ENCODE measurements around the gene SLC7A11.

The SLC7A11 gene

DNA sequence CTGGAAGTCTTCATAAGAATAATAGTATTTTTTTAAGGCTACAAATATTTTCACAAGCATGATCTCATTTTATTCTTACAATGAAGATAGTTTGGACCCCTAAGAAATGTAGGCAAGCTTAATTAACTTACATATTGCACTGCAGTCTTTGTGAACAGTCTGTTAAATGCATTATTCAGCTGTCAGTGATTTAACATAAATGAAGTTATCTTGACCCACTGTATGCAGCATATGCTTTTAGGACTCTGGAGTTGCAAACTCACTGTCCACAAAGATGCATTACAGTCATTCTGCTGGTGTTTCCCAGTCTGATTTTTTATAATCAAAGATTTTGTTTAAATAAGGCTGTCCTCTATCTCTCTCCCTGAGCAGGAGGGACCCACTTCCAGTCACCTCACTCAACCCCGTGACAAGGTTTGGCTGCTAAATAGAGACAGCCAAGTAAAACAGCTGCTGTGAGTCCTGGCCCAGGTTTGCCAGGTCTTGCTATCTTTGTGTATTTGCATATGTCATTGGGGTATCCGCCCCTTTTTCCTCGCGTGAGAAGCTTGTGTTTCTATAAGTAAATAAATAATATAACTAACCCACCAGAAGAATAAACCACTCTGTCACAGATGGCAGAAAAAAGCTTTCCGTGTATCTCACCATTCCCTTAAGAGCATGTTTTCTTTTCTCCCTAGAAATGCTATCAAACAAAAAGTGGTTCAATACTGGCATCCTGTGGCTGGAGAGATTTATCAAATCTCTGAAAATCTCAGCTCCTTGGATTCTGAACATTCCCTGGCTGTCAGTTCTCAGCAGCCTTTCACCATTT lies 67.0 kb downstream of the SLC7A11 start:
- Histone ChIP-seq H3K9me3 (ENCODE audit: control insufficient read depth, insufficient read depth, low read length) (no peaks in the 10 kb centered on the region), H3K4me1 (ENCODE audit: control insufficient read depth, insufficient read depth, low read length) (no peaks in the 10 kb centered on the region), H3K27ac (ENCODE audit: low read length) (no peak overlapping the region), H3K27me3 (ENCODE audit: control insufficient read depth, insufficient read depth, low read length) (no peaks in the 10 kb centered on the region), H3K36me3 (ENCODE audit: control insufficient read depth, insufficient read depth, low read length) (no peaks in the 10 kb centered on the region), H3K4me3 (ENCODE audit: low read length) (no peak overlapping the region)
- no CpG with 5 or more reads among the region's 5 CpGs for WGBS (ENCODE audit: insufficient coverage, insufficient read length)
- no peak for DNase-seq (ENCODE audit: low read depth, low spot score)

DNA sequence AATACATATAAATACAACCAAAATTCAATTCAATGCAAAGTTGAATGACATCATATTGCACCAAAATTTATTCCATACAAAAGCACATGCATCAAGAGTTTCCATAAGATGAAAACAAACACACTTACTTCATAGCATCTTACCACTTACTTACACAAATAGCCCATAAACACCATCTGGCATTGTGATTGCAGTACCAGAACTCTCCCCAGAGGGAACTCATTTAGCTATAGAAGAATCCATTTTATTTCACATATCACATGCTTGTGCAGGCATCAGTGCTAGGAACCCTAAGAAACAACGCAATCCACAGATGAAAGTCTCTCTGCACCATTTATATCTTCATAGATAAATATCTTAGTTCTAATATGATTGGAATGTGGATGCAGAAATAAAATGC lies 77.9 kb downstream of the SLC7A11 start:
- Histone ChIP-seq H3K4me1 (ENCODE audit: control insufficient read depth, insufficient read depth, low read length) (no peaks in the 10 kb centered on the region), H3K4me3 (ENCODE audit: low read length) (no peak overlapping the region), H3K27me3 (ENCODE audit: control insufficient read depth, insufficient read depth, low read length) (no peaks in the 10 kb centered on the region), H3K36me3 (ENCODE audit: control insufficient read depth, insufficient read depth, low read length) (no peaks in the 10 kb centered on the region), H3K27ac (ENCODE audit: low read length) (no peak overlapping the region), H3K9me3 (ENCODE audit: control insufficient read depth, insufficient read depth, low read length) (no peaks in the 10 kb centered on the region)
- WGBS (ENCODE audit: insufficient coverage, insufficient read length) = no CpG with 5 or more reads among the region's 1 CpG
- DNase-seq (ENCODE audit: low read depth, low spot score) = no peak

DNA sequence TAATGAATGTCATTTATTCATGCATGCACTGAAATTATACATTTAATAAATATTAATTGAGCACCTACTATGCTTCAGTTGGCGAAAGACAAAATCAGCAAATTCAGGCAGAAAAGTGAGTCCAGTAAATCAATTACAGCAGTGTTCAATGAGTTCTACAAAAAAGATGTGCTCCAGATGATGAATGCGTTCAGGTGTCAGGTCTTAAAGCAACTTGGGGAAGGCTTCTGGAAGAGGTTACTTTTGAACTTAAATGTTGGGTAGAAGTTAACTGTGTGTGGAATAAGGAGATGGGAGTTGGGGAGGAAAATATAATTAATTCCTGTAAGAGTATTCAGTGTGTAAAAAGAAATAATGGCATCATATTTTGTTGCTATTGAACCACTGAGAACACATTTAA lies 79.0 kb downstream of the SLC7A11 start:
- WGBS (ENCODE audit: insufficient coverage, insufficient read length) = no CpG with 5 or more reads among the region's 2 CpGs
- H3K27me3 ChIP-seq (ENCODE audit: control insufficient read depth, insufficient read depth, low read length) = no peaks in the 10 kb centered on the region
- DNase-seq (ENCODE audit: low read depth, low spot score) = no peak
- H3K9me3 ChIP-seq (ENCODE audit: control insufficient read depth, insufficient read depth, low read length) = no peaks in the 10 kb centered on the region
- no peaks in the 10 kb centered on the region for H3K4me1 ChIP-seq (ENCODE audit: control insufficient read depth, insufficient read depth, low read length)
- no peak overlapping the region for H3K4me3 ChIP-seq (ENCODE audit: low read length)
- H3K27ac ChIP-seq (ENCODE audit: low read length) = no peak overlapping the region
- H3K36me3 ChIP-seq (ENCODE audit: control insufficient read depth, insufficient read depth, low read length) = no peaks in the 10 kb centered on the region

DNA sequence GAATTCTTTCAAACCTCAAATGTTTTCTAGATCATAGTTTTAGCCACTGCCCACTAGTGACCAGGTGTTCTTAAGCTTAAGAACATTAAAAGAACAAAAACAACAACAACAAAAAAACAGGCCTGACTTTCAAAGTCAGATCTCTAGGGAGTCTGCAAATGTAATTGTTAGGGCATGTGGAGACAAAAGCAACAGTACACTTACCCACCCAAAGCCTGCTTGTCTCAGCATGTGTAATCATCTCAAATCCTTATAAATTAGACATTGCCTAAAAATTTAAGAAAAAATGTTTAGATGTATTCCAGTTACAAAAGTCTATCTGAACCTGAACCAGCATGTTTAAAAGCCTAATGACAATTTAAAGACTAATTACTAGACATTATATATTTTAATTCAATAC lies 79.9 kb downstream of the SLC7A11 start:
- Histone ChIP-seq H3K4me1 (ENCODE audit: control insufficient read depth, insufficient read depth, low read length) (no peaks in the 10 kb centered on the region), H3K27ac (ENCODE audit: low read length) (no peak overlapping the region), H3K27me3 (ENCODE audit: control insufficient read depth, insufficient read depth, low read length) (no peaks in the 10 kb centered on the region), H3K4me3 (ENCODE audit: low read length) (no peak overlapping the region), H3K36me3 (ENCODE audit: control insufficient read depth, insufficient read depth, low read length) (no peaks in the 10 kb centered on the region), H3K9me3 (ENCODE audit: control insufficient read depth, insufficient read depth, low read length) (no peaks in the 10 kb centered on the region)
- no peak for DNase-seq (ENCODE audit: low read depth, low spot score)

DNA sequence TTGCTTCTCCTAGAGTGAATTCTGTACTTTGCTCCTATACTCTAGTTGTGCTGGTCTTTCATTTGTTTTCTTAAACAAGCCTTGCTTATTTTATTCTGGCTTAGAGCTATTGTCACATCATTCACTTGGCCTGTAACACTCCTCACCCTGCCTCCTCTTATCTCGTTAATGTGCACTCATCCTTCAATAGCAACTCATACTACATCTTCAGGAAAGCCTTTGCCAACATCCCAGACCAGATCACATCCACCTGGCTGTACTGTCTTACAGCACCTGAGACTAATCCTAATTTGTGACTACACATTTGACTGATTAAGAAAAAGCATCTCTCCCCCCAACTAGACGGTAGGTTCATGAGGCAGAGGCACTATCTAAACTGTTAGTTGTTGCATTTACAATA lies 80.8 kb downstream of the SLC7A11 start:
- no peaks in the 10 kb centered on the region for H3K4me1 ChIP-seq (ENCODE audit: control insufficient read depth, insufficient read depth, low read length)
- WGBS (ENCODE audit: insufficient coverage, insufficient read length) = no CpG with 5 or more reads among the region's 2 CpGs
- DNase-seq (ENCODE audit: low read depth, low spot score) = no peak
- H3K9me3 ChIP-seq (ENCODE audit: control insufficient read depth, insufficient read depth, low read length) = no peaks in the 10 kb centered on the region
- no peak overlapping the region for H3K4me3 ChIP-seq (ENCODE audit: low read length)
- no peak overlapping the region for H3K27ac ChIP-seq (ENCODE audit: low read length)
- H3K36me3 ChIP-seq (ENCODE audit: control insufficient read depth, insufficient read depth, low read length) = no peaks in the 10 kb centered on the region
- H3K27me3 ChIP-seq (ENCODE audit: control insufficient read depth, insufficient read depth, low read length) = no peaks in the 10 kb centered on the region

DNA sequence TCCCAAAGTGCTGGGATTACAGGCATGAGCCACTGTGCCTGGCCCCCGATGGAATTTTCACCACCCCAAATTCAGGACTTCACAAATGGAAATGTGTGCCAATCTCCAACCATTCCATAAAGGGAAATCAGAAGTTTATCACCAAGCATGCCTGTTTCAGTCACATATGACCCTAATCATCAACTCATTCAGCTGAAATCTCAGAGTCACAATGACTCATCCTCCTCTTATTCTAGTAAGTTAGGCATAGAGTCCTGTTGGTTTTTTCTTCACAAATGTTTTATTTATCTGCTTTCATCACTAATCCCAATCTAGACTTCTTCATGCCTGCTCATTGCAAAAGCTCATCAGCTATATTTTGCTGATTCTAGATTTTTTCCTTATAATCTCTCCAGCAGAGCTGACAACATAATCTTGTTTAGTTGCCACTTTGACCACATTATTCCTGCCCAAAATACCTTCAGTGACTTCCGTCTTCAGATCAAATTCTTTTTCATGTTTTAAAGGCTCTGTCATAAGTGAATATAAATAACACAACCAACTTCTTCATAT lies 83.3 kb downstream of the SLC7A11 start:
- H3K4me3 ChIP-seq (ENCODE audit: low read length) = no peak overlapping the region
- DNase-seq (ENCODE audit: low read depth, low spot score) = no peak
- H3K27ac ChIP-seq (ENCODE audit: low read length) = no peak overlapping the region
- no CpG with 5 or more reads among the region's 2 CpGs for WGBS (ENCODE audit: insufficient coverage, insufficient read length)
- no peaks in the 10 kb centered on the region for H3K9me3 ChIP-seq (ENCODE audit: control insufficient read depth, insufficient read depth, low read length)
- H3K36me3 ChIP-seq (ENCODE audit: control insufficient read depth, insufficient read depth, low read length) = no peaks in the 10 kb centered on the region
- no peaks in the 10 kb centered on the region for H3K27me3 ChIP-seq (ENCODE audit: control insufficient read depth, insufficient read depth, low read length)
- H3K4me1 ChIP-seq (ENCODE audit: control insufficient read depth, insufficient read depth, low read length) = no peaks in the 10 kb centered on the region

DNA sequence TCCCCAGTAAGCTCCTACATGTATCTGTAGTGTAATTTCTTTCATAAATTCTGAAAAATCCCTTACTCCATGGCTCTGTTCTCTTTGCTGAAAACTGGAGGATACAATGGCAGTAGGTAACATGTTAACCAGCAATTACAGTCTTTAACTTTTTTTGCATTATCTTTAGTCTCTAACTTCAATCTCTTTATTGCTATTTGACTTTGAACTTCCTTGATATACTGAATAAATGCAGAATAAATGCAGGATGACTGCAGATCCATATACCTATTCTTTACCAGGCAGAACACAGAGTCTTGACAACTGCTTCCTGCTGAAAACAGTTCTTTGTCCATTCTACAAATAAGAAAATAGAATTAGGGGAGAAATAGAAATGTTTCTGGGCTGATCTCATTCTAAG lies 101.3 kb downstream of the SLC7A11 start:
- no peak overlapping the region for H3K27ac ChIP-seq (ENCODE audit: low read length)
- DNase-seq (ENCODE audit: low read depth, low spot score) = no peak
- no peak overlapping the region for H3K4me3 ChIP-seq (ENCODE audit: low read length)
- no peaks in the 10 kb centered on the region for H3K4me1 ChIP-seq (ENCODE audit: control insufficient read depth, insufficient read depth, low read length)
- H3K27me3 ChIP-seq (ENCODE audit: control insufficient read depth, insufficient read depth, low read length) = no peaks in the 10 kb centered on the region
- H3K9me3 ChIP-seq (ENCODE audit: control insufficient read depth, insufficient read depth, low read length) = no peaks in the 10 kb centered on the region
- H3K36me3 ChIP-seq (ENCODE audit: control insufficient read depth, insufficient read depth, low read length) = no peaks in the 10 kb centered on the region

DNA sequence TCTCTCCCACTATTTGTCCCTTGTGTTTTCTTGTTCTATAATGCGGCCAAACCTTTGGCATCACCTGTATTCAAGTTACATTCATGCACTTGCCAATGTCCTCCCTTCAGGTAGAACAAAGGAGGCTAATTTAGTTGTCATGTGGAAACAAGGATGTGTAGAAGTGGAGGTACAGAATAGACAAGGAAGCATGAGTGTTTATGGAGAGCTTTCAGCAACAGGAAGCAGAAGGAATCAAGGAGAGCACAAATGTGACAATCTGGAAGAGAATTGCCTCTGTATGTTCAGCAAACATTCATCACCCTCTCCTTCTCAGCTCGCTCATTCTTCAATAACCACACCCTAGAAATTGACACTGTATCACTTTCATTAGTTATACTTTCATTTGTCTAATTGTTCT lies 103.4 kb downstream of the SLC7A11 start:
- Histone ChIP-seq H3K9me3 (ENCODE audit: control insufficient read depth, insufficient read depth, low read length) (no peaks in the 10 kb centered on the region), H3K4me1 (ENCODE audit: control insufficient read depth, insufficient read depth, low read length) (no peaks in the 10 kb centered on the region), H3K27ac (ENCODE audit: low read length) (no peak overlapping the region), H3K36me3 (ENCODE audit: control insufficient read depth, insufficient read depth, low read length) (no peaks in the 10 kb centered on the region), H3K4me3 (ENCODE audit: low read length) (no peak overlapping the region), H3K27me3 (ENCODE audit: control insufficient read depth, insufficient read depth, low read length) (no peaks in the 10 kb centered on the region)
- DNase-seq (ENCODE audit: low read depth, low spot score) = no peak
- no CpG with 5 or more reads among the region's 2 CpGs for WGBS (ENCODE audit: insufficient coverage, insufficient read length)

DNA sequence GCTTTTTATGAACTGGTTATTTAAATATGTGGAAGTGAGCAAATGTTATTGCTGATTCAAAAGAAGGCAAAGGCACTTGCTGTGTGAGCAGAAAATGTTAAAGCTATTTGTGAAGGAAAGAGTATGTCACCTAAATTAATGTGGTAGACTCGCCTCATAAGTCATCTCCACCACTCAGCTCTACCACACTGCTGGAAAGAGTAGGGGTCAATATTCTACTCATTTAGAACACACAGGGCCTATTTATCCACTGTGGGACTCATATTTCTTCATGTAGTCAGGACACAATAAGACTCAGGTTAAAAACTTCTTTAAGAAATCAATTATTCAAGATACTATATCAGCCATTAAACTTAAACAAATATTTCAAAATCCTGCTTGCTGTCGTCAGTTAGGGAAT lies 106.5 kb downstream of the SLC7A11 start:
- no CpG with 5 or more reads among the region's 2 CpGs for WGBS (ENCODE audit: insufficient coverage, insufficient read length)
- H3K9me3 ChIP-seq (ENCODE audit: control insufficient read depth, insufficient read depth, low read length) = no peaks in the 10 kb centered on the region
- H3K36me3 ChIP-seq (ENCODE audit: control insufficient read depth, insufficient read depth, low read length) = no peaks in the 10 kb centered on the region
- no peaks in the 10 kb centered on the region for H3K27me3 ChIP-seq (ENCODE audit: control insufficient read depth, insufficient read depth, low read length)
- no peaks in the 10 kb centered on the region for H3K4me1 ChIP-seq (ENCODE audit: control insufficient read depth, insufficient read depth, low read length)
- H3K4me3 ChIP-seq (ENCODE audit: low read length) = no peak overlapping the region
- H3K27ac ChIP-seq (ENCODE audit: low read length) = no peak overlapping the region
- no peak for DNase-seq (ENCODE audit: low read depth, low spot score)

DNA sequence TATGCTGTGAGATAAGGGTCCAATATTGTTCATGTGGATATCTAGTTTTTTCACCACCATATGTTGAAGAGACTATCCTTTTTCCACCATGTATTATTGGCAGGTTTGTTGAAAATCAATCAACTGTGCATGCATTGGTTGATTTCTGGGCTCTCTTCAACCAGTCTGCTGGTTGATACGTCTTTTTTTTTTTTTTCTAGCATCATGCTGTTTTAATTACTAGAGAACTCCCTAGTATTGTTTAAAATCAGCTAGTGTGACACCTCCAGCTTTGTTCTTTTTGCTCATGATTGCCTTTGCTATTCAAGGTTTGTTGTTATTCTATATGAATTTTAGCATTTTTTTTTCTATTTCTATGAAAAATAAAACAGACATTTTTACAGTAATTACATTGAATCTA lies 123.9 kb downstream of the SLC7A11 start:
- no peak overlapping the region for H3K4me3 ChIP-seq (ENCODE audit: low read length)
- no peaks in the 10 kb centered on the region for H3K36me3 ChIP-seq (ENCODE audit: control insufficient read depth, insufficient read depth, low read length)
- no CpG with 5 or more reads among the region's 1 CpG for WGBS (ENCODE audit: insufficient coverage, insufficient read length)
- no peak overlapping the region for H3K27ac ChIP-seq (ENCODE audit: low read length)
- no peaks in the 10 kb centered on the region for H3K27me3 ChIP-seq (ENCODE audit: control insufficient read depth, insufficient read depth, low read length)
- no peaks in the 10 kb centered on the region; the same call in 1 of the 2 replicates for H3K4me1 ChIP-seq (ENCODE audit: control insufficient read depth, insufficient read depth, low read length)
- H3K9me3 ChIP-seq (ENCODE audit: control insufficient read depth, insufficient read depth, low read length) = no peaks in the 10 kb centered on the region
- no peak for DNase-seq (ENCODE audit: low read depth, low spot score)

DNA sequence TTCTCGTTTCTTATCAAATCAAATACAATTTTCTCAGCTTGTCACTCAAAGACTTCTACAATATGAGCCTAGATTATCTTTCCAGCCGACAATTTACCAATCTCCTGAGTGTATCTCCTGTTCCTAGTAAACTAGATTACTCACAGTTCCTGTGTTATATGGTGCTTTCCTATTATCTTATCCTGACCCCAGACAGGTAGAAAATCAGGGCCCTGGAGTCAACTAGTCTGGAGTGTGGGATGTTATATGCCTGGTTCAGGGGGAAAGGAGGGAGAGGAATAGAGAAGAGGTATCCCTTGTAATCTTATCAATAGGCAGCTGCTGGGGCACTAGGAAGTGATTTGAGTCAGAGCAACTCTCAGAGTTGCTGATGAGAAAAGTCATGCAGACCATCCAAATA lies 127.1 kb downstream of the SLC7A11 start:
- Histone ChIP-seq H3K9me3 (ENCODE audit: control insufficient read depth, insufficient read depth, low read length) (no peaks in the 10 kb centered on the region), H3K27me3 (ENCODE audit: control insufficient read depth, insufficient read depth, low read length) (no peaks in the 10 kb centered on the region), H3K4me1 (ENCODE audit: control insufficient read depth, insufficient read depth, low read length) (no peaks in the 10 kb centered on the region; the same call in 1 of the 2 replicates), H3K36me3 (ENCODE audit: control insufficient read depth, insufficient read depth, low read length) (no peaks in the 10 kb centered on the region), H3K27ac (ENCODE audit: low read length) (no peak overlapping the region), H3K4me3 (ENCODE audit: low read length) (no peak overlapping the region)
- no peak for DNase-seq (ENCODE audit: low read depth, low spot score)
- WGBS (ENCODE audit: insufficient coverage, insufficient read length) = 100% methylated on average over 1 of the region's 2 CpGs

Measured in iPS DF 6.9 (cell line).